ENCODE data around the gene F11R.

- TF ChIP-seq POLR2AphosphoS5 (IDR thresholded peaks at IDR 0.05) (no peak), CTCF (IDR thresholded peaks at IDR 0.05) (no peak), POLR2A (IDR thresholded peaks at IDR 0.05) (no peak)
Measured at GRCh38 chr1:161037661-161038522, 16.9 kb upstream of the F11R start.
